Central memory CD4-positive, alpha-beta T cell (primary cell): Measurements from ENCODE around the gene TMTC1.

Experiments
- DNase-seq: peaks from one replicate; pipeline ENCODE4 v3.0.0; 2022

The TMTC1 gene

DNA sequence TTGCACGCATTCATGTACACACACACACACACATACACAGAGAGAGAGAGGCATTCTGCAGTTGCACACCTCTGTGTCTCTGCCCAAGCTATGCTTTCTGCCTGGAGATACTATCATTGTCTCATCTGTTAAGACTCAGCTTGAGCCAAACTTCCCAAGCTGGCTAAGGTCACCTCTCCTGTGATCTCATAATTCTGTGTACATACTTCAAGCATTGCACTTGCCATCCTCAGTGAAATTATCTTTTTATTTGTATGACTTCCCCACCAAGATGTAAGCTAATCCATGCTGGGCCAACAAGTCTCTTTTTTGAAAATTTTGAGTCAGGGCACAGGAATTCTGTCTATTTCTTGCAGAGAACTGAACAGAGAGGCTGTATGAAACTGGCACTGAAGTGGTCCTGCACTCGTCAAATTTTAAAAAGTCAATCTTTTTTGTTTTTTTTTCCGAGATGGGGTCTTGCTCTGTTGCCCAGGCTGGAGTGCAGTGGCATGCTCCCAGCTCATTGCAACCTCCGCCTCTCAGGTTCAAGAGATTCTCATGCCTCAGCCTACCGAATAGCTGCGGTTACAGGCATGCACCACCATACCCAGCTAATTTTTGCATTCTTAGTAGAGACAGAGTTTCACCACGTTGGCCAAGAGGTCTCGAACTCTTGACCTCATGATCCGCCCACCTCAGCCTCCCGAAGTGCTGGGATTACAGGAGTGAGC is 44.3 kb downstream of the TMTC1 start:
- DNase-seq = no peak

DNA sequence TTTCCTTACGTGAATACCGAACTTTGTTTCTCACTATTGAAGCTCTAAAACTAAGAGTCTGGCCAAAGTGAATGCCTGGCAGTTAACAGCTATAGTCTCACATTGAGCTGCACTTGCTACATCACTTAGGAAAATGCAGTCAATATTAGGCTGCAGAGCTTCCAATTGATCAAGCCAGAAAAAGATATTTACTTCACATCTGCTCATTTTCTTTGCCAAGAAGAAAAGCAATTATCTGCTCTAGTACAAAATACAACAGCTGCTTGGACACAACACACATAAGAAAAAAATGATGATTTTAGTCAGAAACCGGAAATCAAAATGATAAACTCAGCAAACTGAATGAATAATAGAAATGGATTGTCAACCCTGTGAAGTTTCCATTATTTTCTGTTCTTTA is 45.4 kb downstream of the TMTC1 start:
- no peak for DNase-seq

DNA sequence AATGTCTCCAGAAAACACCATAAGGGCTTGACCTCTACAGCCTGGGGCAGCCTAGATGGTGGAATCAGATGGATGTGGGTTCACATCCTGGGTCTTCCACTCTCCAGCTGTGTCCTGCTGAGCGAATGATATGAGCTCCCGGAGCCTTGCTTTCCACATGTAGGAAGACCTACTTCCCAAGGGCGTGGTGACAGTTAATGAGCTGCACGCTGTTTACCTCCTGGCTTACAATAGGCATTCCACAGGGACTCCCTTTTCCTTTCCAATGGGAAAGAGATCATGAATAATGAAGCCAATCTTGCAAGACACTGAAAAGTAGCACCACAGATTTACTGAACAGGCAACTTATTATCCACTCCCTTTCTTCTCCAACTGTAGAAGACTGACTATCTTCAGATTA is 46.1 kb downstream of the TMTC1 start:
- no peak for DNase-seq

DNA sequence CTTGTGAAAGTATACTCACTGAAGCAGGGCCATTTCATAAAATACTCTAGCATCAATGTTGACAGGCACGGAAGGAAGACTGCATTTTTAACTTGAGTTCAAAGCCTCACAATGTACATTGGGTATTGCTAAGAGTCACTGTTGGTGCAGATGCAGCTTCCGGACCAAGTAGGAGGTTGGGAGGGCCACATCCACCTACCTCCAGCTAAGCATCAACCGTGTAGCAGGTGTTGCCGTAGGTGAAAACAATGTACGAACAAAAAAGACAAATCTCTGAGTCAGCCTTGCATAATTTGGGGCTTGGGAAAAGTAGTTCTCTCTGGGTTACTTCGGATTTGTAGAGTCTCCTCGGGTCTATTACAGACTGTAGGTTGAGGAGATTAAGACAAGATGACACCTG is 48.1 kb downstream of the TMTC1 start:
- DNase-seq = no peak

DNA sequence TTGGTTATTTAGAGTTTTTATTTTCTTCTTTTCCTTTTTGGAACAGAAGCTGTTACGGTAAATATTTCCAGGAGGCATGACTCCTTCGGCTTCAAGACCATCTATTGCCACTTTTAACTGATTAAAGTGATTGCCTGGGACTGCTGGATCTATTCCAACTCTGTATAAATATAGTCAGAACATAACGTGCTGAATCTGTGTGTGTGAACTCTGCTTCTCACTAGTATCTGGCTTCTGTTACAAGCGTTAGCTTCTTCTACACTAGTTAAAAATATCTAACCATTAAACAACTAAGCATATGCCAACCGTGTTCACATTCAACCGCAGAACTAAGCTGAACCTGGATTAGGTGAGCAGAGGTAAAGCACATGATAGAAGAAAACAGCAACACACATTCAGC is 49.0 kb downstream of the TMTC1 start:
- no peak for DNase-seq

DNA sequence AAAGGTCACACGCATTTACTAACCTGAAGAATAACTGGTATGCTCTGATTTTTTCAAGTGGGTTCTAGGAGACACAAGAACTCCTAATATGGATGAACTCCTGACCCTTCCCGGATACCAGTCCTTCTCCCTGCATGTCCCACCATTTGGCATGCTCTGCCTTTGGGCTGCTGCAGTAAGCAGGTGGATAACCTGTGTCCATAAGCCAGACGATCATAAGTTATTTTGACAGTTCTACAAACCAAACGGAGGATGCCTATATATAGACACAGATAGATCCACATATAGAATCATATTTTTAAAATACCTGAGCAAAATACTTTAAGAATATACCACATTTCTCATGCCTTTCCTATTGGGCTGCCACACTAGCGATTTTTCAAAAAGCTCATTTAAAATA is 49.4 kb downstream of the TMTC1 start:
- no peak for DNase-seq

DNA sequence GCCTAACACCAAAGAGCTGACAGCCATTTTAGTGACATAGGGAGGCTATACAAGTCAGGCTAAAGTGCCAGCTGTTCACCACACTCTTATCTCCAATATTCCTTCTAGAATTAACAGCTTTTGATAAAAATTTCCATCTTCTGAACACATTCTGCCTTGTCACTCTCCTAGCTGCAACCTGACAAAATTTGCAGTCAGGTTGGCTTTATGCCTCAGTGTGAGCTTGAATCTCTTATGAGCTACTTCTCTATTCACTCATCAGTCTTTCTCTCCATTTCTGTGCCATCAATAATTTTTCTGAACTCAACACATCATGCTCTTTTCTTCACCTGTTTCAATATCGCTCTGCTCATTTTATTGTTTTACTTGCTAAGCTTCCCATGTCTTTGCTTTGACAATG is 50.2 kb downstream of the TMTC1 start:
- no peak for DNase-seq

DNA sequence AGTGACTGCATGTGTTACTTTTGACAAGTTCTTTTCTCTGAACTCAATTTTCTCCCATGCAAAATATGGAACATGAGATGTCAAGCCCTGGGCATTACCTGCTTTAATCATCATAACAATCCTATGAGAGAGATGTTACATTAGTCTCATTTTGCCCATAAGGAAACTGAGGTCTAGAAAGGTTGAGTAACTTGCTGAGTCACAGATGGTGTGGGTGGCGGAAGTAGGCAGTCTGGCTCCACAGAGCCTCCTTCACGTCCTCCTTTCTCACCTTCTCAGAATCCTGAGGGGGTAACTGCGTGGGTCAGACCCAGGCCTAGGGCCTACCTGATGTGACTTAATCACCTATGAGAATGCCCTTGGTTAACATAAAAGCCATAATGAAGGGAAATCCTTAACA is 50.7 kb downstream of the TMTC1 start:
- no peak for DNase-seq

DNA sequence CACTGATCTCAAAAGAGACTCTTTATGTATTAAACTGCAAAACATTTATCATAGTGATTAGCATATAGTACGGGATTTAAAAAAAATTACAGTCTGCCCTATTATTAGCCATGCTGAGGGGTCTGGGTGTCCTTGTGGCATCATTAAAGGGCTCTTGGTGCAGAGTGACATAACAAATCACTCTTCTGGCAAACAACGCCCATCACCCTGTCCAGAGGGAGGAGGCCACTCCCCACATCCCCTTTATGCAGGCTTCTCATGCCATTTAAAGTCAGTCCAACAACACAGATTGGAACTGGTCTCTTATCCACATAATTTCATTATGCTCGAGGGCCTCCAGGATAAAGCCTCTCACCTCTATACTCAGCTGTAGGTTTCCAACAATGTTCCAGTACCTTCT is 51.1 kb downstream of the TMTC1 start:
- no peak for DNase-seq

DNA sequence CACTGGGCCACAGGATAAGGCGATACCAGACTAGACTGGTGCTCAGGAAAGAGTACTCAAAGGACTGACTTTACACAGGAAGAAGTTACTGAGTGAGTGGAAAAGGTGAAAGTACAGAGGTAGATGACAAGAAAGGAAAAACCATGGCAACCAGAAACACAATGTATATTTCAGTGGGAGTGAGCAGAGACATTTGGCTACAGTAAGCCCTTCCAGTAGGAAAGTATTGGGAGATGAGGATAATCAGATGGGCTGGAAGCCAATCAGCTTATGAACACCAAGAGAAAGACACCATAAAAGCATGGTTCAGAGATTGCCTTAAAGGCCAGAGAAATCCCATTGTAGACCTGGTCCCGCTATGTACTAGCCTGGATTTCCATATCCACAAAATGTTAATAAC is 51.6 kb downstream of the TMTC1 start:
- no peak for DNase-seq

DNA sequence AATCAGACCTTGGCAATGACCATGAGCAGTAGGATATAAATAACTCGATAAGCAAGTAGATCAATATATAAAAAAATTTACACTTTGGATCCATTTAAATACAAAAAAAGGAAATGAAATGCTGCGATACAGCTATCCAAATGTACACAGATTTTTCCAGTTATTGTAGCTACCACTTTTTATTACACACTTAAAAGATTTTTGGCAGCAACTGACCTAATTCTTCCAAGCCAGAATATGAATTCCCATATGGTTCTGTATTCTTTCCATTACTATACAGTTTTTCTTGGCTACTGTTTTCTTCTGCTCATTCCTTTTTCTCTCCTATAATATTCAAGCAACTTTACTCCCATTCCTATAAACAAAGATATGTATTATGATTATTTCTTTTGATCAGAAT is 52.2 kb downstream of the TMTC1 start:
- DNase-seq = no peak

DNA sequence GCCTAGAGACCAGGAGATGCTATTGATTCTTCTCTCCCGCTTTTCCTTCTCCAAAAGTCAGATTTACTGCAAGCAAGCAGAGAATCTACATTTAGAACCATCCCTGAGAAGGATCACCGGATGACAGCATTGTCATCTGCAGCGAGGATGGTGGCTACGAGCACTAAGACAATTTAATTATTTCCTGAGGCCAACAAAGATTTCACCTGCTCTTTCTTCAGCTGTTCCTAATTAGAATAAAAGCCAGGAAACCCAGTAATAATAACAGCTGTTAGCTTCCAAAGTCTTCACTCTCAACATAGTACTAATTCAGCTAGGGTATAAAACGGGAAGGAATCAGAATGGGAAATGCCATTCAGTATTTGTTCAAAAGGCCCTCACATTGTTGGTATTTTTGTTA is 53.3 kb downstream of the TMTC1 start:
- DNase-seq = no peak

DNA sequence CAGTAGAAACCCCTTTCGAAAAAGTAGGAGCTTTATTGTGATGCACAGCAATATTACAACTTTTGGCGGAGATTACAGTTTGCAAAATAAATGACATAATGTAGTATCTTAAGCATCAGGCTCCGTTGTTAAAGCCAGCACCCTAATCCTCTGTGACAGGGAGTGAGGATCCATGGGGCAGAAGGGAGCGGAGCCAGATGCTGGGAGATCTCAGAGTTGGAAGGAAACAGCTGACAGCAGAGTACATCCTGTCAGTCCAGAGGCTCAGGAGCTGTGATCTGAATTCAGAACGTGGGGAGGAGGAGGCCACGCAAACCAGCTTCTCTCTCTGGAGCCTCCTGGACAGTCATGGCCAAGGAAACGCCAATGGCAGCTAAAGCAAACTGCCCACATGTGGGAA is 55.7 kb downstream of the TMTC1 start:
- no peak for DNase-seq

DNA sequence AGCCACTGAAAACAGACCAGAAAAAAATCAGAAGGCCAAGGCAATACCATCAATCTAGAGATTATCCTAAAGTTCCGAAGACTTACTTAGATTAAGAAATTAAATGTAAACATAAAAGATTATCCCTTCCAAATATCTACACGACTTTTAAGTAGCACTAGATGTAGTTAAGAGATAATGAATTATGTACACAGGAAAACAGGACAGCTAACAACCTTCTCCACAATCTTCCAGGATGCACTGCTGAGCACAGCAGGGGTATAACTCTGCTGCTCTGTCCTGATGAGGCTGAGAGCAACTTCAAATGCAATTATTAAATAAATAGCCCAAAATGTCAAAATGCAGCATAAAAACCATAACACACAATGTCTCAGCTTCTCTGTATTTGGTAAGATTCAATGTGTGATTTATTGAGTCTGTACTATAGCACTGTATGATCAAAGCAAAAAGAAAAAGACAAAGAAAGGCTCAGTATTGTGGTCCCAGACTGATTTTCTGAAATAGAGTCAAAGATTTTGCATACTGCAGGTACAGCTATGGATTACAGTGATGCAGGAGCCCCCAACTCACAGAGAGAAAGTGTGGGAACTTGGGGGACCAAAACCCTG is 56.9 kb downstream of the TMTC1 start:
- no peak for DNase-seq

DNA sequence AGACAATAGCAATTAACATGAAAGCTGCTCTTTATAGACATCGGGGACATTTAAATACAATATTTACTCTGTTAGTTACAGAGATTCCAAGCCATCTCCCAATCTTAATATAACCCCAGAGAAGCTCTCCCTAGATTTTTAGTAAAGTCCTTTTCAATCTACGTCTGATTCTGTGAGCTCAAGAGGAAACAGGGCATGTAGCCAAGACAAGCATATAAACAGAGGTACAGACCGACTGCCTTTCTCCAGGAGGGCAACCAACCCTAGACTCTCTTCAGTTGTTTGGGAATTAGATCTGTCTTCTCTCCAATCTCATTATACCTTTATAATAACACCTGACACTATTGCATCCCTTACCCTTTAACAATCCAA is 57.4 kb downstream of the TMTC1 start:
- DNase-seq = no peak

DNA sequence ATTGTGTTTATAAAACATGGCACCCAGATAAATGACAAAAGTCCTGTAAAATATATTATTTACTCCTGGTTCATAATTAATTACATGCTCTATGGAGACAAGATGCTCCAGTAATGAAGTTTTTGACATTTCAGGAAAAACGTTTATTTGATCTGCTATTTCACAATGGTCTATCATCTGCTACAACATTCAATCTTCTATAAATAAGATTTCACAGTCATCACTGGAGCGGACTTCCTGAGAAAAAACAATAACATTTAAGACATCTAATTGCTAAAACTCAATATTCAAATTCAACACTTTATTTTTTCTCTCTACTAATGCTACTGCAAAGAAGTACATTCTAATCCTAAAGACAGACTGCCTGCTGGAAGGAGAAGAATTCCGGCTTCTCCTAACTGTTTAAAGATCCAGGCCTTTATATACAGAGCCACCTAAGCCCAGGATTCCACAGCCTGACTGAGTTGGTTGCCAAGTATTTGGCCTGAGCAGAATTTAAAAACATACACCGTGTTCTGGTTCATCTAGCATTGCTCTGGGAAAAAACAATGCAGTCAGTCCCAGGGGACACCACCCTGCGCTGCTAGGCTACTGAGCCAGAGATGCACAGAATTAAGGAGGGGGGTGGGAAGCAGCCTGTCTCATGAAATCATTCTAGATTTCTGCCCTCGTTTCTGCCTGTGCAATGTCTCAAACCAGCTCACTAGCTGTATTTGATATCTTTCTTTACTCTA is 58.0 kb downstream of the TMTC1 start:
- DNase-seq = no peak

DNA sequence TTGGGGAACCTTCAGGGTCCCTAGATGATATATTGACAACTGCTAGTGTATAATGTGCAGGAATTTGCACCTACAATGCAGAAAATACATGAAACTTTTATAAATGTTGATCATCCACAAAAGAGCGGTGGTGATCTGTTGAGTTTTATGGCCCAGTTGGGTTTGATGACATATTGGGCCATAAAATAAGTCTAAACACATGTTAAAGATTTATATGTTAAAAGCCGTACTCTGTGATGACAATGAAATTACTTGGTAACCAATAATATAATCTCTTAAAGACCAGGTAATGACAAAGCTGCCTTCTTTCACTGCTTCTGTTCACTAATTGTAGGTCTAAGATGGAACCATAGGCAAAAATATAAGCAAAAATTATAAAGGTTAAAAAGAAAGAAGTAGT is 61.6 kb downstream of the TMTC1 start:
- no peak for DNase-seq

DNA sequence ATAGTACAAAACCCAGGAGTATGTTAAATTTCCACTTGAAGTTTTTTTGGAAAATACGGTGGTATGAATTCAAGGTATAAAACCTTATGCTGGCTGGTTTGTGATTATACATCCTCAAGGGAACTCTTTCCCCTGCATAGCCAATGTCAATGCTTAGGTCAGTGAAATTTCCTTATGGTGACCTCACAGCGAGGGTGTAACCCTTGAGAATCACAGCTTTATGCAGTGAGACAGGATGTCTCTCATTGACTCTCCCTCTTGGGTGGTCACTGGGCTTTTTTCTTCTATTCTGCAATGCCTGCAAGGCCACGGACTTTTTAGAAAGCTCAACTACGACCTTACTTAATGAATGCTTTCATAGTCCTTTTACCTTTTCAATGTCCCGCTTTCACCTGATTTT is 64.4 kb downstream of the TMTC1 start:
- no peak for DNase-seq

DNA sequence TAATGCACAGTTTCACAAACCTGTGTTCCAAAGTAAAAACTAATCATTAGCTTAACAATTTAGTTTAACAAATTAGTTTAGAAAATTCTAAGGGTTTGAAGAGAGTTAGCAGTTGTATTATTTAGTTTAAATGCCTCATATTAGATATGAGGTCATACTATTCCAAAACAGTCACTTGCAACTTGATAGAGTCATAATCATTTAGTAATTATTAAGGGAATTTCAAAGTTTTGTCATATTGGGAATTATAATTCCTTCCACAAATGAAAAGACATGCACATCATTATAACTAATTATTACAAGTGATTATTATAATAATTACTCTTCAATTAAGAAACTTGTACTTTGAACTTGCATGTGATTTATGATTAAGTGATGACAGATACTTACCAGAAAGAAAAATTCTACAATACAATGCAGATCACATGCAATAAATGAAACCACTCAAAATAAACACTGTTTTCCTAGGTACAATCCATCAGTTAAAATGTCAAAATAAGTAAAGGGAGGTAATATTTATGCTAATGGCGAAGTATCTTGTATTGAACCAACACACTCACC is 66.1 kb downstream of the TMTC1 start:
- DNase-seq = no peak

DNA sequence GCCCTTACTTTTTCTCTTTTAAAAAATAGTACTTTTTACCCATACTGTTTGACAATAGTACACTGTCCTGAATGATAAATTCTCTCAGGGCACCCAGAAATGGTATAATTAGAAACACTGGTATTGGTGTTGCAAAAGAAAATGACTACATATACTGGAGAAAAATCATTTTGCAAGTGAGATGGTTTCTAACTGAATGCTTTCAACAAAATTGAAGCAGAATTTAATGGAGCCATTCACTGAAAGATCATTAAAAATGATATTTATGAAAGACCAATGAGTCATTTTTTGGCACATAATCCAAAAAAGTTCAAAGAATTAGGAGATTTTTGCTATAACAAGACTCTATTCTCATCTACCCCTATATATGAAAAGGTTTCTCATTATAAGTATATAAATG is 68.8 kb downstream of the TMTC1 start:
- no peak for DNase-seq

DNA sequence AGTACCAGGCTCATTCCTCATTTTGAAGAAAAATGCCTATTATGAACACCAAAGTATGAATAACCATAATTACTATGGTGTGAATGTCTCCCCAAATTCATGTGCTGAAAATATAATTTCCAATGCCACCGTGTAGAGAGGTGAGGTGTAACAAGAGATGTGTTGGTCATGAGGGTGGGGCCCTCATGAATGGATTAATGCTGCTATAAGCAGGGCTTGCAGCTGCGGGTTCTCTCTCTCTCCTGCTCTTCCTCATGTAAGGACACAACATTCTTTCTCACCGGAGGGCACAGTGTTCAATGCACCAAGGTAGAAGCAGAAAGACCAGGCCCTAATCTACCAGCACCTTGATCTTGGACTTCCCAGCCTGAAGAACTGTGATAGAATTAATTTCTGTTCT is 70.0 kb downstream of the TMTC1 start:
- no peak for DNase-seq

DNA sequence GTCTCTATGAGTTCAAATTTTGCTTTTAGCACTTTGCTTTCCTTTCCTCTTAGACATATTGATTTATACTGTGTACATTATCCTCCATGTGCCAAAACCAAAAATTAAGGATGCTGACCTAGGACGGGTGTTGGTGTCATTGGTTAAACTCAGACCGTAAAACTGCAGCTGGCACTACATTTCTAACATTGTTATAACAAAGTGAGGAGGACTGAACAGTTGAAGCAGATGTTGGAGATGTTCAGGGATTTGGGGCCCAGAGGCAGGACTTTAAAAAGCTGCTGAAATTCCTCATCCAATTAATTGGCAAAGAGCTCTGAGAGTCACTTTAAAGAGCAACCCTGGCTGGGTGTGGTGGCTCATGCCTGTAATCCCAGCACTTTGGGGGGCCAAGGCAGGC is 72.4 kb downstream of the TMTC1 start:
- DNase-seq = no peak

DNA sequence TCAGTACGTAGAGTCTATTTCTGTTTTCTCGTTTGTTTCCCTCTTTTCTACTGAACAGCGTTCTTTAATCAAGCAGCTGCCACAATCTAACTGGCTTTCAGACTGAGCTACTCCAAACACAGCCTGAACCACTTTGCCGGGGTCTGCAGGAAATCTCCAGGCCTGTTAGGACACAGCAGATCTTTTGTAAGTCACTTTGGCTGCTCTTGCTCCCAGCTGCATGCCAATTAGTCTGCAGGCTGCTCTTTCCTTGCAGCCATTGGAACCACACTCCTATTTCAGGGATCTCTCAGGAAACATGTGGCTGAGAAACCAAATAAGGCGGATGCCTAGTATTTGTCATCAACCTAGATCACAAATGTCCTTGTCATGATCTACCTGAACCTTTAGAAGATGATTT is 73.6 kb downstream of the TMTC1 start:
- no peak for DNase-seq

DNA sequence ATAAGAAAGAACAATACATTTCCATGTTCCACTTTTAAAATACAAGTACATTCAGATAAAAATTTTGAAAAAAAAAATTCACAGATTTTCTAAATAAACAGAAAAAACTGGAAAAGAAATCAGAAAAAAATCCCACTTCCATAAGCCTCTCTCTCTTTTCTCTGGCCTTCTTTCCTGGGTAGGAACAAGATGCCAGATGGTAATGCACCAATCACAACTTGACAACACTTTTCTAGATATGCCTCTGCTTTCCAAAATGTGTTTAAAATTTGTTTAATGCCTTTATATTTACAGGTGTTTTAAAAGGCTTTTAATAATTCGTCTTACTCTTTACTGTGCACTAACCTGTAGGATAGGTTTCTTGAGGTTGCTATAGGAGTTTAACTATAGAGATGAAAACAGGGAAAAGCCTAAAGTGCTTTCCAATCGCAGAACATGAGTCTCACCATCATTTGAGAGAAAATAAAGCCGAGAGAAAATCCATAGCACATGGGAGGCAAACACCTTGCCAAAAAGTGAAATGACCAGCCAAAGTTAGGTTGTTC is 74.2 kb downstream of the TMTC1 start:
- no peak for DNase-seq
